GM12878 (cell line): Measurements from ENCODE around the gene NAP1L5.

Experiments used
- BHLHE40 ChIP-seq, 2 experiments: fragments of 450-650 bp in 1 of 2; IDR thresholded peaks; 2 replicates each; pipeline ENCODE4 v1.6.1; 2011 to 2017; ENCODE audit warnings: low read depth in 2 of 2, borderline replicate concordance in 1 of 2, improper control_type of control experiment in 1 of 2, low read length in 1 of 2, mild to moderate bottlenecking in 1 of 2
- CTCF ChIP-seq, 3 experiments: IDR thresholded peaks in 2 of 3; conservative IDR thresholded peaks in 1 of 3; 2 replicates each; pipeline ENCODE4 v1.5.1; 2011; ENCODE audit warnings: low read depth in 3 of 3, low read length in 3 of 3, mild to moderate bottlenecking in 3 of 3, control low read depth in 2 of 3, moderate library complexity in 2 of 3, inconsistent platforms in 1 of 3, mixed read lengths in 1 of 3; ENCODE audit not compliant: control insufficient read depth in 2 of 3, insufficient read depth in 1 of 3; ENCODE audit errors: extremely low read depth in 1 of 3
- DPF2 ChIP-seq: fragments of 450-650 bp; IDR thresholded peaks from 2 replicates; pipeline ENCODE4 v1.6.1; 2017; ENCODE audit warnings: mild to moderate bottlenecking
- EP300 ChIP-seq, 2 experiments: fragments of 150-350 bp in 1 of 2; IDR thresholded peaks; 2 replicates each; pipeline ENCODE4 v1.6.1; 2011 to 2012; ENCODE audit warnings: low read depth in 2 of 2, low read length in 2 of 2, borderline replicate concordance in 1 of 2, improper control_type of control experiment in 1 of 2, inconsistent platforms in 1 of 2; ENCODE audit not compliant: control insufficient read depth in 1 of 2
- NFYB ChIP-seq: IDR thresholded peaks from 2 replicates; pipeline ENCODE4 v1.6.1; 2011; ENCODE audit warnings: low read depth, mild to moderate bottlenecking, low read length, improper control_type of control experiment, moderate library complexity; ENCODE audit not compliant: insufficient read depth
- PAX5 ChIP-seq: IDR thresholded peaks from 2 replicates; pipeline ENCODE4 v1.6.1; 2011; ENCODE audit warnings: low read depth, low read length, borderline replicate concordance
- PBX3 ChIP-seq: IDR thresholded peaks from 2 replicates; pipeline ENCODE4 v1.6.1; 2011; ENCODE audit warnings: mild to moderate bottlenecking, low read depth, low read length, moderate library complexity; ENCODE audit not compliant: insufficient replicate concordance
- RBBP5 ChIP-seq: fragments of 200-600 bp; sonication (generic); conservative IDR thresholded peaks from 2 replicates; pipeline ENCODE4 v1.6.1; 2016
- RCOR1 ChIP-seq: conservative IDR thresholded peaks from 2 replicates; pipeline ENCODE4 v1.6.1; 2012; ENCODE audit warnings: low read depth, low read length, improper control_type of control experiment
- SP1 ChIP-seq: IDR thresholded peaks from one replicate; pipeline ENCODE4 v1.6.1; 2011; ENCODE audit warnings: low read depth, low read length
- TAF1 ChIP-seq: IDR thresholded peaks from 2 replicates; pipeline ENCODE4 v1.6.1; 2011; ENCODE audit warnings: mild to moderate bottlenecking, low read depth, low read length, borderline replicate concordance
- ZBTB40 ChIP-seq: fragments of 450-650 bp; IDR thresholded peaks from 2 replicates; pipeline ENCODE4 v1.6.1; 2016; ENCODE audit warnings: mild to moderate bottlenecking, moderate library complexity, borderline replicate concordance
- ZNF24 ChIP-seq: fragments of 450-650 bp; IDR thresholded peaks from 2 replicates; pipeline ENCODE4 v1.6.1; 2017; ENCODE audit warnings: antibody characterized with exemption, mild to moderate bottlenecking
- ZZZ3 ChIP-seq: IDR thresholded peaks from 2 replicates; pipeline ENCODE4 v1.6.1; 2011; ENCODE audit warnings: low read depth; ENCODE audit not compliant: control insufficient read depth, insufficient read length

GRCh38 chr4:88719381-88719780 is 21.8 kb upstream of the NAP1L5 start:
- TF ChIP-seq TAF1 (no peak), CTCF (IDR thresholded peaks at IDR 0.05 in 2 of 3, conservative IDR thresholded peaks at IDR 0.05 in 1 of 3; ENCODE audit: control insufficient read depth in 2 of 3, extremely low read depth in 1 of 3, insufficient read depth in 1 of 3, low read depth in 3 of 3, low read length in 3 of 3) (no peak), DPF2 (no peak), RBBP5 (no peak), SP1 (no peak), ZZZ3 (no peak), PAX5 (no peak), RCOR1 (no peak), ZNF24 (no peak), EP300 (IDR thresholded peaks at IDR 0.05; ENCODE audit: borderline replicate concordance in 1 of 2, control insufficient read depth in 1 of 2, low read depth in 2 of 2, low read length in 2 of 2) (no peak), PBX3 (no peak), BHLHE40 (IDR thresholded peaks at IDR 0.05; ENCODE audit: borderline replicate concordance in 1 of 2, low read depth in 2 of 2, low read length in 1 of 2) (no peak), ZBTB40 (no peak), NFYB (no peak)
